Limb (tissue), 2 donors: Measurements from ENCODE around the gene GNAL.

Experiments
- DNase-seq, 2 donors: peaks; one replicate each; pipeline ENCODE4 v3.0.0-alpha.2; 2016; ENCODE audit errors: extremely low spot score in 2 of 2

GNAL gene

DNA sequence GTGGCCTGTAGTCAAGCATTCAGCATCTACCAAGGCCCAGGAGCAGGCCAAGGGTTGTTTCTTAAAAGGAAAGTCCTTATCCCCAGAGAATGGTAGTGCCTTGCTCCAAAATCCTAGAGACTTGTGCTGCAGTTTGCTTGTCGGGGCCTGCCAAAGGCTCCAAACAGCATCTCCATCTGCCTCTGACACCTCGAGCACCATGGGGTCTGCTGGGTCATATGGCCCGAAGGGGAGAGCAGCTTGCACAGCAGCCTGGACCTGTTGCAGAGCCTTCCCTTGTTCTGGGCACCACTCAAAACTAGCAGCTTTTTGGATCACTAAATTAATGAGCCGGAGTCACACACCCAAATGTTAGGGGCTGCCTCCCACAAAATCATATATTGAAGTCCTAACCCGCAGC, 35.7 kb downstream of the GNAL start:
- DNase-seq: no peak

GRCh38 chr18:11726556-11726955, 37.5 kb downstream of the GNAL start:
- no peak for DNase-seq

DNA sequence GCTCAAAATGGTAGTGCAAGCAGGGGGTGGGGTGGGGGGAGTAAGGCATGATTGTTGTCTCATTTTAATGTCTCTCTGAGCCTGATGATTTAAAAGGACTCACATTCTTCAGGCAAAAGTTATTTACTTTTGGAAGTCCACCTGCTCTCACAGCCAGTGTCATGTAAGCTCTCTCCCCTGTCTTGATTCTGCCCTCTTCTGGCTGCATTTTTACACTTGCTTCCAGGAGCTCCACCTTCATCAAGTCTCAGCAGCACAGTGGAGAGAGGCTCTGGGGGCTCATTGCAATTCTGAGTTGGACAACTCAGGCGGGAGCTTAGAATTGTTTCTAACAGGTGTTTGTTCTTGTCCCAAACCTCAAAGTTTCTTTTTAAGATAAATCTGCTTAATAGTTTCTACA, 39.2 kb downstream of the GNAL start:
- DNase-seq: no peak

GRCh38 chr18:11729556-11729955, 40.5 kb downstream of the GNAL start:
- DNase-seq: no peak

DNA sequence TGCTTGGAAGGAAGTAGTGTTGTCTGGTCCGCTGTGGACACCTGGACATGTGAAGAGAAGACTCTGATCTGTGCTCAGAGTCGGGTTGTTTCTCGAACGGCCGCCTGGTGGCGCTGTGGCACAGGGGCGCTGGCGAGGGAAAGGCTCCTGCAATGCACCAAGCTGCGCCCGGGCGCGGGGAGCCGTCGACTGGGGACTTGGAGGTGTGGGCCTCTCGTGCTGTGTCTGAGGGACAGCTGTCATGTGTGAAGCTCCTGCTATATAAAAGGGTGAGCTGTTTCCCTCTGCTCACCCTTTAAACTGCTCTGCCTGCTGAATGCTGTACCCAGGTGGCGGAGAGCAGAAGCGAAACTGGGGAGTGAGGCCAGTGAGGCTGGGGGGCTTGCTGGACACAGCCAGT, 44.0 kb downstream of the GNAL start:
- DNase-seq: peak; percentile 46 to 82

- no peak for DNase-seq
Measured at GRCh38 chr18:11736656-11737055, 47.6 kb downstream of the GNAL start.

GRCh38 chr18:11739893-11740292, 50.8 kb downstream of the GNAL start:
- no peak for DNase-seq

DNA sequence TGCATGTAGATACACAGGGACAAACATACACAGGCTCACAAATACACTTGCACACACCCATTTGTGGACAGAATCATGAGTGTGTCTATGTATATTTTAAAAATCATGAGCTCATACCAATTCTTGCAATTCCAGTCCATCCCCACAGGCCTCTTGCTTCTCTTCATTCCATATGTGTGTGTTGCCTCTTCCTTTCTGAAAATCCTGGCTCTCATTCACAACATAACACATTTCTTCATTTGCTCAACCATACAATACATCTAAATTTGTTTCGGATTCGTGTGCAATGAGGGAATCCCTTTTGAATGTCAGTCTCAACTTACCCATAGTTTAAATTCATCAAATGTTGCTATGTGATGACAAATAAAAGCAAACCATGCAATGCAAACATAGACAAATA, 51.4 kb downstream of the GNAL start:
- no peak for DNase-seq

- no peak for DNase-seq
Measured at GRCh38 chr18:11741505-11742145, 52.6 kb downstream of the GNAL start.

DNA sequence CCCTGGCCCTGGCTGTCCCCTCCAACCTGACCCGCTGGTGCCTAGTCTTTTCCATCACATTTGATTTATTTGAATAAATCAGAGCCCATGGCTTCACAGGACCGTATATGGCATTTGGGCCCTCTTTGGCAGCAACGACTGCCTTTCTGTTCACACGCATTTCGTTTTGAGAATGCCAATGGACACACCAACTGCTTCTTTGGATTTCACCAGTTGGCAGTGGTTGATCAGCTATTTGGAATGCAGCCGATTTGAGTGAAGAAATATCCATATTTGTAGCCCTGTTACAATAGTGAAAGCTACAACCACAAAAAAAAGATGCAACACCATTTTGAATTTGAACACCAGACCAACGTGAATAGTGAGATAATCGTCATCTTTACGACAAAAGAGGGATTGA, 56.5 kb downstream of the GNAL start:
- no peak for DNase-seq

- DNase-seq: no peak
Measured at GRCh38 chr18:11747286-11747685, 58.2 kb downstream of the GNAL start.

DNA sequence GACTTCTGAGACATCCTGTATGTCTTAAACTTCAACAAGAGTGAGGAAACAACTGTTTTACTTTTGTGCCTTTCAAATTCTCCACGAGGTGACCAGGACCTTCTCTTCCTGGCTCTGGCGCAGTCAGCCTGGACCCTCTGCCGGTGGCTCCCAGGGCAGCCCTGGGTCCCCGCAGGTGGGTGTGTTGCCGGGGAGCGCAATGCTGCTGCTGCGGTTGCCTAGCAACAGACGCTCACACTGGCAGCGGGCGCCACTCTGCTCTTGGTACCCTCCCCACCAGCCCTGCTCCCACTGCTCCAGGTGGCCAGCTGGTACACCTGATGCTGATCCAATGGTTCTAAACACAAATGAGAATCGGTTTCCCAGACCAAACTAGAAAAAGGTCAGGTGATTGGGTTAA, 58.7 kb downstream of the GNAL start:
- DNase-seq: no peak

DNA sequence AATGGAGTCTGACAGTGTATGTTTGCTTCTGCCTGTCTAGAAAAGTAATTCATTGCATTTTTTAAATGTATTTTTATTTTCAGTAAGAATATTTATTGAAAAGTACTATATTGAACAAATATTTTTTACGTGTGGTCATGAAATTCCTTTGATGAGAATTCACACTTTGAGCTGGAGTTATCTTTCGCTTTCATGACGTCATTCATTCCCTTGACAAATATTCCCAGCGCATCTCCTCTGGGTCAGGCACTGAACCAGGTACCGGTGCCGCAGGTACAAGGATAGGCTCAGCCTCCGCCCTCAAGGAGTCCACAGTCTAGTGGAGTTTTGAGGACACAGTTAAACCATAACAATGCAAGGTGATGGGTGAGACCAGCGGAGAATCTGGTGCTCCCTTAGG, 60.2 kb downstream of the GNAL start:
- DNase-seq: no peak

GRCh38 chr18:11750171-11750570, 61.1 kb downstream of the GNAL start:
- DNase-seq: no peak

DNA sequence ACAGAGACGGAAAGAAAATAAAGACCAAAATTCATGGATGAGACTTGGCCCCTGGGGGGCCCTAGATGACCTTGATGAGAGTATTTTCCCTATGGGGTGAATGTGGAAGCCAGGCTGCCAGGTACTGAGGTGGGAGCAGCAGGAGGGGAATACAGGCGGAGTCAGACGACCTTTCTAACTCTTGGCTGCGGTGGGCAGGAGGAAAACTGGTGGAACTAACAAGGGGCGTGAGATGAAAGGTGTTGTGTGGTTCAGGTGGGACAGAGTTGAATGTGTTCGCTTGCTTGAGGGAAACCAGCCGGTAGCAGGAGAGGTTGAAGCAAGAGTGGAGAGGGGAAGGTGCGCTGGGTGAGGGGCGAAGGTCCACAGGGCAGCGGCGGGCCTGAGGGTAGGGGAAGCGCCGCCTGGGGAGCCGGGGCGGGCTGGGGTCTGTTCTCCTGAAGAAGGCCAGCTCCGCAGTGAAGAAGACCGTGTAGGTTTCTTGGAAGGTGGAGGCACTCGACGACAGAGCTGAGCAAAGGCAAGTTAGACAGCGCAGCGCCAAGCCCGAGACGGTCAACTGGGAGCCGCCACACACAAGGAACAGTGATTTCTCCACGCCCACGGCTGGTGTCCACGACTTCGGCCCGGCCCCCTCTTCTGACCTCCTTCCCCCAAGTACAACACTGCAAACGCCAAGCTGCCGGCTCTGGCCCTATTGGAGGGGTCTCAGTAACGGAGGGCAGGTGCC, 61.7 kb downstream of the GNAL start:
- DNase-seq: no peak

GRCh38 chr18:11751341-11752115, 62.5 kb downstream of the GNAL start:
- DNase-seq: peak in 1 of 2 donors; percentile 53

- peak in 1 of 2 donors; percentile 62 for DNase-seq
Measured at GRCh38 chr18:11752116-11752911, 63.2 kb downstream of the GNAL start.

- DNase-seq: no peak
Measured at GRCh38 chr18:11754979-11755378, 65.9 kb downstream of the GNAL start.

DNA sequence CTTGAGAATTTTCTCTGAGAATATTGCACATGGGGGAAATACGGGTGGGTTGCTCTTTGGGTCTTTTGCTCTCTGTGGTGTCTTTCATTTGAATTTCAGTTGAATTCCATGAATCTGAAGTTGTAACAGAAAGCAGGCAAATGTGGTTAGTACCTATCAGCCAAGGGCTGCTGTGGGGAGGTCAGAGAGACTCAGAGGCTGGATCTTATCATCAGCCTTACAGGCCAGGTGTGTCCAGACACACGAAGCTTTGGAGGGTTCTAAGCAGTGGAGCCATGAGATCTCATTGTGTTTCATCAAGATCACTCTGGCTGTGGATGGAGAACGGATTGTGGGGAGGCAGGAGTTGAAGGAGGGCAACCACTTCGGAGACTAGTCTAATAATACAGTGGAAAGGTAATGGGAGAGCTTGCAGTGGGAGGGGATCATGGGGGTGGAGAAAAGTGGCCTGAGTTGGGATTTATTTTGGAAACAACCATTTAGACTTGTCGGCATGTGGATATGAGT, 68.1 kb downstream of the GNAL start:
- DNase-seq: no peak

DNA sequence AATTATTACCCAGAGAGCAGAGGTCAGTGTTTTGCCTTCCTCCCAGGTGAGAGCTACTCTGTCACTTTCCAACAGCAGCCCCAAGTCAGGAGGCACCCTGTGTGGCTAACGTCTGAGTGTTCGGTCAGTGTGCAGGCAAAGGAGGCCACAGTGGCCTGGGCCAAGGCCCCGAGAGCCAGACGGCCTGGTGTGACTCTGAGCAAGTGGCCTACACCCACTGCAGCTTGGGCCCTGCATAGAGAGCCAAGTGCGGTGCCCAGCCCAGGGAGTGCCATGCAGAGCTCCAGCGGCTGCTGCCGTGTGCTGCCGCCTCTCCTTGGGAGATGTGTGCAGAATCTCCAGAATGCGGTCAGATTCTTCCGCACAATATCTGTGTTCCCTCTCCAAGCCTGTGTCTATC, 70.4 kb downstream of the GNAL start:
- no peak for DNase-seq

- DNase-seq: no peak
Measured at GRCh38 chr18:11760498-11761167, 71.6 kb downstream of the GNAL start.
